Endothelial cell of umbilical vein (primary cell): ENCODE results near the gene METRNL. TPM values are rescaled to one million over a fixed set of nuclear protein-coding genes. Genes with fewer than 3 reads are reported as not detected.

Experiments used
- BruUV-seq: library from RNA; stranded (reverse); fragments of 400-500 nt; replicated peaks from 2 replicates; lab custom pipeline; 2021; lab: Mats Ljungman, UMichigan
- CTCF ChIA-PET: fragments of 300-600, 350-600 bp; sonication (Branson Sonifier 250); formaldehyde crosslinking; loops from one replicate; lab custom pipeline; 2021; ENCODE audit warnings: antibody characterized with exemption, inconsistent platforms; lab: Charles Lee
- POLR2A ChIA-PET: fragments of 300-600, 350-600 bp; sonication (Branson Sonifier 250); formaldehyde crosslinking; loops from one replicate; lab custom pipeline; 2021; ENCODE audit warnings: antibody characterized with exemption, inconsistent platforms; lab: Charles Lee
- DNase-seq: peaks from one replicate; pipeline ENCODE4 v3.0.0-alpha.2; 2011; ENCODE audit warnings: low read depth, low spot score
- FAIRE-seq: peaks from 2 replicates; lab custom pipeline; 2011; peaks lifted over from hg19 to GRCh38; lab: Jason Lieb, UNC
- H2AFZ ChIP-seq: 2 replicates; pipeline ENCODE4 v1.6.0; 2012; ENCODE audit warnings: low read depth, low read length, control low read depth, inconsistent platforms
- H3K27ac ChIP-seq: 2 replicates; pipeline ENCODE4 v1.5.1; 2011; ENCODE audit warnings: low read depth, mild to moderate bottlenecking, control low read depth, low read length, moderate library complexity; ENCODE audit not compliant: insufficient read depth
- H3K27me3 ChIP-seq, 2 experiments: 2 replicates each; pipeline versions ENCODE4 v1.6.0 to v1.6.1; 2011; ENCODE audit warnings: low read length in 2 of 2, mixed read lengths in 1 of 2; ENCODE audit not compliant: control insufficient read depth in 2 of 2, insufficient read depth in 2 of 2
- H3K36me3 ChIP-seq, 2 experiments: 2 replicates in 1 of 2; 3 replicates in 1 of 2; pipeline ENCODE4 v1.5.1; 2011; ENCODE audit warnings: low read length in 2 of 2, mild to moderate bottlenecking in 1 of 2, moderate library complexity in 1 of 2; ENCODE audit not compliant: control insufficient read depth in 2 of 2, insufficient read depth in 2 of 2; ENCODE audit errors: extremely low read depth in 1 of 2
- H3K4me1 ChIP-seq: 3 replicates; pipeline ENCODE4 v1.5.1; 2011; ENCODE audit warnings: mild to moderate bottlenecking, low read length; ENCODE audit not compliant: control insufficient read depth, insufficient read depth; ENCODE audit errors: extremely low read depth
- H3K4me2 ChIP-seq: 2 replicates; pipeline ENCODE4 v1.6.1; 2011; ENCODE audit warnings: low read length, control low read depth, mixed read lengths; ENCODE audit not compliant: insufficient read depth
- H3K4me3 ChIP-seq, 3 experiments: fragments of 200-600 bp in 1 of 3; sonication (generic), shearing (Covaris generic) in 1 of 3; replicated peaks in 1 of 3; 2 replicates each; pipeline ENCODE4 v1.5.1; 2011 to 2016; ENCODE audit warnings: control low read depth in 3 of 3, low read length in 3 of 3, mild to moderate bottlenecking in 2 of 3, inconsistent platforms in 1 of 3, low read depth in 1 of 3, moderate library complexity in 1 of 3; ENCODE audit not compliant: insufficient read depth in 1 of 3
- H3K79me2 ChIP-seq: 2 replicates; pipeline ENCODE4 v1.6.0; 2012; ENCODE audit warnings: low read length, inconsistent platforms; ENCODE audit not compliant: control insufficient read depth, insufficient read depth
- H3K9ac ChIP-seq: replicated peaks from 2 replicates; pipeline ENCODE3; 2011; ENCODE audit warnings: low read length, control low read depth; ENCODE audit not compliant: insufficient read depth; ENCODE audit errors: extremely low read depth
- H3K9me1 ChIP-seq: replicated peaks from 3 replicates; pipeline ENCODE4 v1.6.0; 2011; ENCODE audit warnings: mild to moderate bottlenecking, low read length; ENCODE audit not compliant: control insufficient read depth, insufficient read depth; ENCODE audit errors: extremely low read depth
- H3K9me3 ChIP-seq: replicated peaks from 2 replicates; pipeline ENCODE4 v1.5.1; 2012; ENCODE audit warnings: low read length, inconsistent platforms; ENCODE audit not compliant: control insufficient read depth, insufficient read depth
- H4K20me1 ChIP-seq: replicated peaks from 2 replicates; pipeline ENCODE3; 2011; ENCODE audit warnings: mild to moderate bottlenecking, low read length; ENCODE audit not compliant: control insufficient read depth, insufficient read depth; ENCODE audit errors: extremely low read depth
- EZH2 ChIP-seq: IDR thresholded peaks from 2 replicates; pipeline ENCODE4 v1.6.1; 2012; ENCODE audit warnings: borderline replicate concordance, low read depth, mild to moderate bottlenecking, moderate library complexity, low read length, inconsistent platforms; ENCODE audit not compliant: severe bottlenecking
- FOS ChIP-seq: IDR thresholded peaks from 2 replicates; pipeline ENCODE4 v1.6.1; 2011; ENCODE audit warnings: mild to moderate bottlenecking, low read length, moderate library complexity, borderline replicate concordance; ENCODE audit not compliant: insufficient read depth
- GATA2 ChIP-seq: IDR thresholded peaks from 2 replicates; pipeline ENCODE4 v1.7.0; 2011; ENCODE audit warnings: low read depth, mild to moderate bottlenecking, moderate library complexity, mixed read lengths, low read length; ENCODE audit not compliant: insufficient read length, insufficient read depth
- JUN ChIP-seq: IDR thresholded peaks from 2 replicates; pipeline ENCODE4 v1.6.1; 2011; ENCODE audit warnings: borderline replicate concordance, low read depth; ENCODE audit not compliant: insufficient read length, insufficient read depth
- MAX ChIP-seq: IDR thresholded peaks from 2 replicates; pipeline ENCODE4 v1.6.1; 2011; ENCODE audit not compliant: insufficient read depth, insufficient read length
- MYC ChIP-seq: IDR thresholded peaks from one replicate; pipeline ENCODE4 v1.6.1; 2011; ENCODE audit warnings: mild to moderate bottlenecking, low read depth, low read length
- POLR2A ChIP-seq: IDR thresholded peaks from 2 replicates; pipeline ENCODE4 v1.6.1; 2012; ENCODE audit warnings: low read depth, mild to moderate bottlenecking, control low read depth, low read length
- POLR2AphosphoS5 ChIP-seq: IDR thresholded peaks from 2 replicates; pipeline ENCODE4 v1.6.1; 2012; ENCODE audit warnings: low read depth, mild to moderate bottlenecking, control low read depth, low read length, moderate library complexity; ENCODE audit not compliant: insufficient read depth
- dilution Hi-C: fragments of 300-500 bp; cut with MboI; formaldehyde crosslinking; loops from one replicate; pipeline ENCODE4 v1.15.0; 2019; ENCODE audit warnings: low sequenced_read_pairs; ENCODE audit not compliant: extremely low pct_ligation_motif_present
- intact Hi-C: fragments of 100-400 bp; cut with micrococcal nuclease; formaldehyde crosslinking; loops from one replicate; pipeline ENCODE4 v1.10.0; 2022
- polyA plus RNA-seq, 4 experiments: library from polyadenylated mRNA; depleted of rRNA in 3 of 4; stranded (reverse) in 3 of 4; unstranded in 1 of 4; fragments of >200 nt; gene quantifications; 2 replicates each; pipeline versions ENCODE4 v1.2.1 to v1.2.3, GENCODE V29; 2011 to 2012; ENCODE audit warnings: missing spikeins in 1 of 4
- total RNA-seq: library from RNA; stranded (reverse); gene quantifications from 2 replicates; pipeline ENCODE4 v1.2.3, GENCODE V29; 2021
- TF ChIP-seq, protein P1 (sequence below), 2 donors: IDR thresholded peaks; 1 replicate in 1 of 2; 2 replicates in 1 of 2; pipeline ENCODE4 v1.5.1; 2011; ENCODE audit warnings: low read length in 2 of 2, mild to moderate bottlenecking in 2 of 2, moderate library complexity in 2 of 2, control low read depth in 1 of 2, inconsistent platforms in 1 of 2, low read depth in 1 of 2; ENCODE audit not compliant: insufficient read depth in 1 of 2; ENCODE audit errors: extremely low read depth in 1 of 2

METRNL gene
- total and polyA plus RNA-seq, 2 donors (not counting 3 experiments of a cell fraction or from before 2014, with no cell fraction given) = 29.5 to 54.4 TPM

GRCh38 chr17:83115832-83116231 is 36.4 kb downstream of the METRNL start:
- H3K27me3 ChIP-seq = no peaks in the 10 kb centered on the region
- no peak overlapping the region for H3K4me3 ChIP-seq
- intact Hi-C loops (no loop called here), dilution Hi-C loops (no loop called here)
- no peaks in the 10 kb centered on the region for H3K36me3 ChIP-seq
- ChIA-PET CTCF (interaction anchor here (1.3 to 2.5 kb wide), 3 partner anchors 11 to 68 kb away, joined by 3 to 8 read pairs (median 3); no protein-coding TSS in a partner anchor), POLR2A (no interaction called here)
- no peak overlapping the region for H3K27ac ChIP-seq
- H3K9me1 ChIP-seq = no peaks in the 10 kb centered on the region
- no peak overlapping the region for H2AFZ ChIP-seq
- no peak overlapping the region for H3K4me2 ChIP-seq
- no peaks in the 10 kb centered on the region for H3K79me2 ChIP-seq
- H3K9ac ChIP-seq = no peak overlapping the region
- TF ChIP-seq EZH2 (no peak), JUN (no peak), POLR2A (no peak), FOS (no peak), MYC (no peak), POLR2AphosphoS5 (no peak), MAX (no peak), GATA2 (no peak)
- TF ChIP-seq, protein P1, sequence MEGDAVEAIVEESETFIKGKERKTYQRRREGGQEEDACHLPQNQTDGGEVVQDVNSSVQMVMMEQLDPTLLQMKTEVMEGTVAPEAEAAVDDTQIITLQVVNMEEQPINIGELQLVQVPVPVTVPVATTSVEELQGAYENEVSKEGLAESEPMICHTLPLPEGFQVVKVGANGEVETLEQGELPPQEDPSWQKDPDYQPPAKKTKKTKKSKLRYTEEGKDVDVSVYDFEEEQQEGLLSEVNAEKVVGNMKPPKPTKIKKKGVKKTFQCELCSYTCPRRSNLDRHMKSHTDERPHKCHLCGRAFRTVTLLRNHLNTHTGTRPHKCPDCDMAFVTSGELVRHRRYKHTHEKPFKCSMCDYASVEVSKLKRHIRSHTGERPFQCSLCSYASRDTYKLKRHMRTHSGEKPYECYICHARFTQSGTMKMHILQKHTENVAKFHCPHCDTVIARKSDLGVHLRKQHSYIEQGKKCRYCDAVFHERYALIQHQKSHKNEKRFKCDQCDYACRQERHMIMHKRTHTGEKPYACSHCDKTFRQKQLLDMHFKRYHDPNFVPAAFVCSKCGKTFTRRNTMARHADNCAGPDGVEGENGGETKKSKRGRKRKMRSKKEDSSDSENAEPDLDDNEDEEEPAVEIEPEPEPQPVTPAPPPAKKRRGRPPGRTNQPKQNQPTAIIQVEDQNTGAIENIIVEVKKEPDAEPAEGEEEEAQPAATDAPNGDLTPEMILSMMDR (IDR thresholded peaks at IDR 0.05; ENCODE audit: extremely low read depth in 1 of 2, insufficient read depth in 1 of 2, low read depth in 1 of 2, low read length in 2 of 2) = no peak
- peaks cover 7% of the 10 kb centered on the region for H3K4me1 ChIP-seq
- no peaks in the 10 kb centered on the region for H4K20me1 ChIP-seq
- H3K9me3 ChIP-seq = no peaks in the 10 kb centered on the region
- no TSS peak for BruUV-seq
- FAIRE-seq (no peak), DNase-seq (no peak)
